Adipocyte (in vitro differentiated cells): Measurements from ENCODE around the gene IFNLR1.

Source experiments
- DNase-seq: peaks from one replicate; pipeline ENCODE4 v3.0.0-alpha.2; 2015; ENCODE audit warnings: low read depth
- H3K27me3 ChIP-seq: replicated peaks from 2 replicates; pipeline ENCODE4 v1.7.0; 2013; ENCODE audit warnings: mild to moderate bottlenecking, low read length, moderate library complexity; ENCODE audit not compliant: control insufficient read depth, insufficient read depth
- H3K36me3 ChIP-seq: 2 replicates; pipeline ENCODE4 v1.7.0; 2013; ENCODE audit warnings: low read length, mild to moderate bottlenecking, moderate library complexity; ENCODE audit not compliant: control insufficient read depth, insufficient read depth, severe bottlenecking
- H3K4me1 ChIP-seq: 2 replicates; pipeline ENCODE4 v1.7.0; 2013; ENCODE audit warnings: mild to moderate bottlenecking, low read length, moderate library complexity; ENCODE audit not compliant: control insufficient read depth, insufficient read depth
- H3K4me3 ChIP-seq: 2 replicates; pipeline ENCODE4 v1.7.0; 2013; ENCODE audit warnings: mild to moderate bottlenecking, low read length, moderate library complexity
- H3K9ac ChIP-seq: 2 replicates; pipeline ENCODE4 v1.7.0; 2013; ENCODE audit warnings: mild to moderate bottlenecking, low read length, moderate library complexity
- H3K9me3 ChIP-seq: 2 replicates; pipeline ENCODE4 v1.7.0; 2013; ENCODE audit warnings: mild to moderate bottlenecking, low read length, moderate library complexity; ENCODE audit not compliant: control insufficient read depth

The IFNLR1 gene

GRCh38 chr1:24142546-24143534 is 44.2 kb downstream of the IFNLR1 start, which contains the start of gene IL22RA1:
IL22RA1 (minus strand) TSS chr1:24143140; CDS start chr1:24143082, 58 bp downstream.
- H3K9ac ChIP-seq: peak within 1 kb of the TSS; percentile 59
- peaks cover 10% of the 10 kb centered on the region for H3K27me3 ChIP-seq
- no peaks in the 10 kb centered on the region for H3K36me3 ChIP-seq
- peaks cover 10% of the 10 kb centered on the region for H3K4me1 ChIP-seq
- DNase-seq: no peak
- H3K4me3 ChIP-seq: peak within 1 kb of the TSS; percentile 81
- peaks cover 4% of the 10 kb centered on the region for H3K9me3 ChIP-seq

- Histone ChIP-seq H3K4me1 (peaks cover 10% of the 10 kb centered on the region), H3K9me3 (peaks cover 4% of the 10 kb centered on the region), H3K9ac (no peak overlapping the region), H3K4me3 (no peak overlapping the region), H3K27me3 (peaks cover 2% of the 10 kb centered on the region), H3K36me3 (no peaks in the 10 kb centered on the region)
- peak; percentile 18 for DNase-seq
Measured at GRCh38 chr1:24141311-24141997, 45.6 kb downstream of the IFNLR1 start.

- H3K4me1 ChIP-seq: peaks cover 10% of the 10 kb centered on the region
- no peaks in the 10 kb centered on the region for H3K36me3 ChIP-seq
- no peak for DNase-seq
- H3K27me3 ChIP-seq: peaks cover 2% of the 10 kb centered on the region
- peaks cover 4% of the 10 kb centered on the region for H3K9me3 ChIP-seq
- H3K9ac ChIP-seq: no peak overlapping the region
- H3K4me3 ChIP-seq: no peak overlapping the region
Measured at GRCh38 chr1:24140741-24141181, 46.3 kb downstream of the IFNLR1 start.

DNA sequence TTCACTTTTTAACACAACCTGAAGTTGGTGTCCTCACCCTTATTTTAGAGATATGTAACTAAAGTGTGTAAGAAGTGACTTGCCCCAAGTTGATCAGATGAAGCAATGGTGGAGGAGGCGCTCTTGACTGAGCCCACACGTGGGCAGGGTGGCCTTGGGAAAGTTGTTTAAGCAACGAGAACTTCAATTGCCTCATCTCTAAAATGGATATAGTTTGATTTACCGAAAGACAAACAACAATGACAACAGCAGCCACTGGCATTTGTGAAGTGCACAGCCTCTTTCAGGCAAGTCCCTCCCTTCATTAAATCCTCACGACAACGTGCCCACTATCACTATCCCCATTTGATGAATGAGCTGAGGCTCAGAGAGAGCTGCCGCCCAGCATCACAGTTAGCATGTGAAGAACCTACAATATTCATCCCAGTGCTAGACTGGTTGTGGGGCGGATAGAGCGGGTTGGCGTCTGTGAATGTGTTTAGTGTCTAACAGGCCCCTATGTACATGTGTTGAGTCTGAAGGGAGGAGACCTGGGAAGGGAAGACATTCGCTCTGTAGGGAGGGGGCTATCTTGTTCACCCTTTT is 47.2 kb downstream of the IFNLR1 start:
- DNase-seq: no peak
- no peak overlapping the region for H3K9ac ChIP-seq
- peaks cover 4% of the 10 kb centered on the region for H3K9me3 ChIP-seq
- peaks cover 10% of the 10 kb centered on the region for H3K4me1 ChIP-seq
- H3K4me3 ChIP-seq: no peak overlapping the region
- peaks cover 2% of the 10 kb centered on the region for H3K27me3 ChIP-seq
- H3K36me3 ChIP-seq: no peaks in the 10 kb centered on the region

DNA sequence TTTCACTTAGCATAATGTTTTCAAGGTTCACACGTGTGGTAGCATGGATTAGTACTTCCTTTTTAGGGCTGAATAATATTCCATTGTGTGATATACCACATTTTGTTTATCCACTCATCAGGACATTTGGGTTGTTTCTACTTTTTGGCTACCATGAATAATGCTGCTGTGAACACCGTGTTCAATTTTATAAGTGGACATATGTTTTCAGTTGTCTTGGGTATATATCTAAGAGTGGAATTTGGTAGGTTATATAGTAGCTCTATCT is 47.9 kb downstream of the IFNLR1 start:
- Histone ChIP-seq H3K36me3 (no peaks in the 10 kb centered on the region), H3K4me3 (no peak overlapping the region), H3K4me1 (peaks cover 10% of the 10 kb centered on the region), H3K27me3 (no peaks in the 10 kb centered on the region), H3K9me3 (peaks cover 4% of the 10 kb centered on the region), H3K9ac (no peak overlapping the region)
- DNase-seq: no peak

GRCh38 chr1:24138476-24139221 is 48.4 kb downstream of the IFNLR1 start:
- Histone ChIP-seq H3K36me3 (no peaks in the 10 kb centered on the region), H3K9ac (no peak overlapping the region), H3K4me1 (peaks cover 10% of the 10 kb centered on the region), H3K9me3 (peaks cover 4% of the 10 kb centered on the region), H3K4me3 (no peak overlapping the region), H3K27me3 (no peaks in the 10 kb centered on the region)
- no peak for DNase-seq

DNA sequence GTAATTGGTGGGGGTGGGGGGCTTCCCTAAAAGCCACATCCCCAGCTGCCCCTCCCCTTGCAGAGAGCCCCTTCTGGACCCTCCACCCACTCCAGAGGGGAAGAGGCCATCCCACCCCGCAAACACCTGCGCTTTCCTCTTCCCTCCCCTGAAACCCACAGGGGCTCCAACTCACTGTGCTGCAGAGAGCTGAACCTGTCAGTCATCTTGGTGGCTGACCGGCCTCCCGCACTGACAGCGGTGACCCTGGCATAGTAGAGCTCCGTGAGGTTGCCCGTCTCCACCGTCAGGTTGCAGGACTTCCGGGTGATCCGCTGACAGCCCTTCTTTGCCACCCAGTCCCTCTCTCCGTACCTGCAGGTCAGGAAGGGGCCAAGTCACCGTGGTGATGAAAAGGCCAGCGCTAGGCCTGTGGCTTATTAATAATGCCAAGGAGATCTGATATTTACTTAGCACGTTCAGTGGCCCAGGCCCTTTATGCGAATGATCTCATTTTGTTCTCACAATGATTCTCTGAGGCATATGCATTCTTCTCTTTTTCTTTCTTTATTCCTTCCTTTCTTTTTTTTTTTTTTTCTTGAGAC is 50.0 kb downstream of the IFNLR1 start:
- no peak overlapping the region for H3K4me3 ChIP-seq
- peaks cover 4% of the 10 kb centered on the region for H3K9me3 ChIP-seq
- H3K36me3 ChIP-seq: no peaks in the 10 kb centered on the region
- no peak overlapping the region for H3K9ac ChIP-seq
- no peak for DNase-seq
- no peaks in the 10 kb centered on the region for H3K27me3 ChIP-seq
- H3K4me1 ChIP-seq: no peaks in the 10 kb centered on the region

- no peak for DNase-seq
- H3K9me3 ChIP-seq: peaks cover 10% of the 10 kb centered on the region
- no peaks in the 10 kb centered on the region for H3K4me1 ChIP-seq
- H3K27me3 ChIP-seq: no peaks in the 10 kb centered on the region
- H3K4me3 ChIP-seq: no peak overlapping the region
- no peak overlapping the region for H3K9ac ChIP-seq
- H3K36me3 ChIP-seq: no peaks in the 10 kb centered on the region
Measured at GRCh38 chr1:24134376-24134775, 52.7 kb downstream of the IFNLR1 start.

DNA sequence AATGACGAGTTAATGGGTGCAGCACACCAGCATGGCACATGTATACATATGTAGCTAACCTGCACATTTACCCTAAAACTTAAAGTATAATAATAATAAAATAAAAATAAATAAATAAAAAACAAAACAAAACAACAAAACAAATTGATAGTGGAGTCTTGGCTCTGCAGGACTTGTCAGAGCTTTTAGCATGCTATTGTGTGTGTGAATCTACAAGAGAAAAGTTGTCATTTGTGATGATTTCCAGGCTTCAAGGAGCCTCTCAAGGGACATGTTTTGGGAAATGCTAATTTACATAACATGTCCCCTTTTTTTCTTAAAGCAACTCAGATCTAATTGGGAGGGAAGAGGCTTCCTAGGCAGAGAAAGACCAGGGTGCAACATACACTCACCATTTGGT is 53.3 kb downstream of the IFNLR1 start:
- Histone ChIP-seq H3K4me1 (no peaks in the 10 kb centered on the region), H3K4me3 (no peak overlapping the region), H3K9ac (no peak overlapping the region), H3K36me3 (no peaks in the 10 kb centered on the region), H3K9me3 (peaks cover 6% of the 10 kb centered on the region), H3K27me3 (no peaks in the 10 kb centered on the region)
- DNase-seq: no peak

GRCh38 chr1:24130385-24130784 is 56.7 kb downstream of the IFNLR1 start:
- H3K4me3 ChIP-seq: no peak overlapping the region
- no peak overlapping the region for H3K9ac ChIP-seq
- peaks cover 6% of the 10 kb centered on the region for H3K9me3 ChIP-seq
- no peaks in the 10 kb centered on the region for H3K36me3 ChIP-seq
- peaks cover 11% of the 10 kb centered on the region for H3K4me1 ChIP-seq
- no peaks in the 10 kb centered on the region for H3K27me3 ChIP-seq
- no peak for DNase-seq
